WTC11 (cell line): ENCODE data around the gene TRMU. TPM values are rescaled to one million over a fixed set of nuclear protein-coding genes. Genes with fewer than 3 reads are reported as not detected.

ENCODE experiments used
- ATAC-seq: fragments of 200-7000 bp; cut with Tn5 transposase; 2 replicates; pipeline ENCODE4 v1.10.0; 2021; ENCODE audit warnings: mild to moderate bottlenecking, moderate library complexity
- CTCF ChIA-PET: fragments of 300-600 bp; sonication (Branson Sonifier 250); formaldehyde crosslinking; loops from one replicate; lab custom pipeline; 2021; ENCODE audit warnings: antibody characterized with exemption; lab: Charles Lee
- POLR2A ChIA-PET: fragments of 350-600 bp; sonication (Branson Sonifier 250); formaldehyde crosslinking; loops from one replicate; lab custom pipeline; 2021; ENCODE audit warnings: antibody characterized with exemption; lab: Charles Lee
- DNase-seq: peaks from one replicate; pipeline ENCODE4 v3.0.0; 2021; ENCODE audit warnings: low spot score
- H3K27ac Mint-ChIP-seq: 2 replicates; pipeline ENCODE4 v1.8.0; 2021; ENCODE audit warnings: mixed read lengths
- H3K27me3 Mint-ChIP-seq: 2 replicates; pipeline ENCODE4 v1.8.0; 2021; ENCODE audit warnings: low read depth, mild to moderate bottlenecking, moderate library complexity, mixed read lengths
- H3K36me3 Mint-ChIP-seq: 2 replicates; pipeline ENCODE4 v1.8.0; 2021; ENCODE audit warnings: mixed read lengths
- H3K4me1 Mint-ChIP-seq: 2 replicates; pipeline ENCODE4 v1.8.0; 2022; ENCODE audit warnings: mixed read lengths
- H3K4me3 Mint-ChIP-seq: 2 replicates; pipeline ENCODE4 v1.8.0; 2021; ENCODE audit warnings: mild to moderate bottlenecking, moderate library complexity, mixed read lengths
- H3K9me3 Mint-ChIP-seq: 2 replicates; pipeline ENCODE4 v1.8.0; 2021; ENCODE audit warnings: mixed read lengths
- CDX4 ChIP-seq: fragments of 250-450 bp; sonication (Bioruptor Pico); IDR thresholded peaks from 2 replicates; pipeline ENCODE4 v1.9.0; 2021; ENCODE audit warnings: moderate library complexity, mild to moderate bottlenecking, inconsistent platforms, borderline replicate concordance
- ELF4 ChIP-seq: sonication (generic); formaldehyde crosslinking; IDR thresholded peaks from 2 replicates; pipeline ENCODE4 v1.8.1; 2022; ENCODE audit warnings: low read depth, mild to moderate bottlenecking, moderate library complexity, missing genetic modification reagents
- EMX1 ChIP-seq: fragments of 250-450 bp; sonication (Bioruptor Pico); IDR thresholded peaks from 2 replicates; pipeline ENCODE4 v1.8.0; 2021; ENCODE audit warnings: mild to moderate bottlenecking
- FOXK1 ChIP-seq: sonication (generic); formaldehyde crosslinking; IDR thresholded peaks from 2 replicates; pipeline ENCODE4 v1.8.0; 2022; ENCODE audit warnings: mild to moderate bottlenecking, moderate library complexity, missing genetic modification reagents
- FOXP1 ChIP-seq: sonication (generic); formaldehyde crosslinking; IDR thresholded peaks from 2 replicates; pipeline ENCODE4 v1.8.0; 2022; ENCODE audit warnings: missing genetic modification reagents, mild to moderate bottlenecking, moderate library complexity, borderline replicate concordance
- JUN ChIP-seq: sonication (generic); formaldehyde crosslinking; IDR thresholded peaks from 2 replicates; pipeline ENCODE4 v1.8.0; 2023; ENCODE audit warnings: mild to moderate bottlenecking, missing genetic modification reagents
- KAT7 ChIP-seq: sonication (generic); formaldehyde crosslinking; IDR thresholded peaks from 2 replicates; pipeline ENCODE4 v1.8.1; 2023; ENCODE audit warnings: missing genetic modification reagents, mild to moderate bottlenecking, borderline replicate concordance
- MLX ChIP-seq: sonication (generic); formaldehyde crosslinking; IDR thresholded peaks from 2 replicates; pipeline ENCODE4 v1.8.1; 2023; ENCODE audit warnings: mild to moderate bottlenecking, missing genetic modification reagents, moderate library complexity
- MYBL2 ChIP-seq: sonication (generic); formaldehyde crosslinking; IDR thresholded peaks from 2 replicates; pipeline ENCODE4 v1.8.1; 2023; ENCODE audit warnings: mild to moderate bottlenecking, moderate library complexity, missing genetic modification reagents
- NFE2L1 ChIP-seq: sonication (generic); formaldehyde crosslinking; IDR thresholded peaks from 2 replicates; pipeline ENCODE4 v1.8.1; 2023; ENCODE audit warnings: missing genetic modification reagents
- NR1H2 ChIP-seq: sonication (generic); formaldehyde crosslinking; IDR thresholded peaks from 2 replicates; pipeline ENCODE4 v1.9.0; 2021; ENCODE audit warnings: mild to moderate bottlenecking, moderate library complexity, missing genetic modification reagents
- NR2C2 ChIP-seq: sonication (generic); formaldehyde crosslinking; IDR thresholded peaks from 2 replicates; pipeline ENCODE4 v1.8.0; 2022; ENCODE audit warnings: mild to moderate bottlenecking, missing genetic modification reagents
- NR3C1 ChIP-seq: sonication (generic); formaldehyde crosslinking; conservative IDR thresholded peaks from 2 replicates; pipeline ENCODE4 v1.8.1; 2023; ENCODE audit warnings: low read depth, mild to moderate bottlenecking, missing genetic modification reagents
- PREB ChIP-seq: sonication (generic); formaldehyde crosslinking; IDR thresholded peaks from 2 replicates; pipeline ENCODE4 v1.8.1; 2022; ENCODE audit warnings: mild to moderate bottlenecking, missing genetic modification reagents, moderate library complexity, borderline replicate concordance
- RORB ChIP-seq: fragments of 250-450 bp; sonication (Bioruptor Pico); IDR thresholded peaks from 2 replicates; pipeline ENCODE4 v1.9.0; 2021; ENCODE audit warnings: mild to moderate bottlenecking
- SP1 ChIP-seq: sonication (generic); formaldehyde crosslinking; conservative IDR thresholded peaks from 2 replicates; pipeline ENCODE4 v1.8.1; 2022; ENCODE audit warnings: missing genetic modification reagents
- USF2 ChIP-seq: sonication (generic); formaldehyde crosslinking; IDR thresholded peaks from 2 replicates; pipeline ENCODE4 v1.8.1; 2023; ENCODE audit warnings: mild to moderate bottlenecking, missing genetic modification reagents, moderate library complexity
- ZNF138 ChIP-seq: sonication (generic); formaldehyde crosslinking; conservative IDR thresholded peaks from 2 replicates; pipeline ENCODE4 v1.8.1; 2022; ENCODE audit warnings: mild to moderate bottlenecking, moderate library complexity, missing genetic modification reagents
- ZNF281 ChIP-seq: sonication (generic); formaldehyde crosslinking; IDR thresholded peaks from 2 replicates; pipeline ENCODE4 v1.8.0; 2023; ENCODE audit warnings: mild to moderate bottlenecking, missing genetic modification reagents
- ZNF396 ChIP-seq: fragments of 250-450 bp; sonication (Bioruptor Pico); IDR thresholded peaks from 2 replicates; pipeline ENCODE4 v1.8.0; 2021; ENCODE audit warnings: mild to moderate bottlenecking, moderate library complexity, borderline replicate concordance
- ZNF423 ChIP-seq: fragments of 250-450 bp; sonication (Bioruptor Pico); IDR thresholded peaks from 2 replicates; pipeline ENCODE4 v2.1.2; 2022; ENCODE audit warnings: mild to moderate bottlenecking, moderate library complexity
- ZNF425 ChIP-seq: fragments of 250-450 bp; sonication (Bioruptor Pico); conservative IDR thresholded peaks from 2 replicates; pipeline ENCODE4 v1.9.0; 2021; ENCODE audit warnings: mild to moderate bottlenecking
- ZNF671 ChIP-seq: fragments of 250-450 bp; sonication (Bioruptor Pico); IDR thresholded peaks from 2 replicates; pipeline ENCODE4 v1.8.0; 2021; ENCODE audit warnings: mild to moderate bottlenecking
- total RNA-seq: library from RNA; stranded (reverse); gene quantifications from 3 replicates; pipeline ENCODE4 v1.2.3, GENCODE V29; 2021

TRMU gene
- total RNA-seq, 1 experiment from 2014 or later, result 103 TPM

GRCh38 chr22:46318576-46318975 lies 16.9 kb upstream of the TRMU start:
- H3K36me3 Mint-ChIP-seq, result peaks cover 49% of the 10 kb centered on the region
- no peaks in the 10 kb centered on the region for H3K4me1 Mint-ChIP-seq
- no peaks in the 10 kb centered on the region for H3K9me3 Mint-ChIP-seq
- H3K27ac Mint-ChIP-seq, result no peak overlapping the region
- ChIA-PET POLR2A (no interaction called here), CTCF (interaction anchor here (1.4 kb wide), 1 partner anchor 312 kb away, joined by 3 read pairs; no protein-coding TSS in a partner anchor)
- no peaks in the 10 kb centered on the region for H3K27me3 Mint-ChIP-seq
- no peak for TF ChIP-seq ZNF423 (CRISPR knock-in tag)
- no peak for TF ChIP-seq ZNF281 (CRISPR knock-in tag)
- no peak for TF ChIP-seq NFE2L1
- no peak for TF ChIP-seq CDX4 (CRISPR knock-in tag)
- no peak for TF ChIP-seq ZNF425 (CRISPR knock-in tag)
- no peak for TF ChIP-seq NR1H2
- TF ChIP-seq, all 79 proteins: peak for 0
- no peak overlapping the region for H3K4me3 Mint-ChIP-seq
- ATAC-seq (no peak), DNase-seq (no peak)

- Mint-ChIP-seq H3K27me3 (no peaks in the 10 kb centered on the region), H3K36me3 (peaks cover 54% of the 10 kb centered on the region), H3K9me3 (no peaks in the 10 kb centered on the region), H3K4me3 (no peak overlapping the region), H3K27ac (no peak overlapping the region), H3K4me1 (no peaks in the 10 kb centered on the region)
- DNase-seq (no peak), ATAC-seq (no peak)
- ChIA-PET CTCF (no interaction called here), POLR2A (no interaction called here)
- no peak for TF ChIP-seq NR3C1 (CRISPR knock-in tag)
- no peak for TF ChIP-seq ELF4
- TF ChIP-seq USF2 (CRISPR knock-in tag), result no peak
- TF ChIP-seq NR2C2 (CRISPR knock-in tag), result no peak
- TF ChIP-seq RORB (CRISPR knock-in tag), result no peak
- no peak for TF ChIP-seq MYBL2 (CRISPR knock-in tag)
- TF ChIP-seq EMX1 (CRISPR knock-in tag), result no peak
- no peak for TF ChIP-seq FOXP1 (CRISPR knock-in tag)
- no peak for TF ChIP-seq NFE2L1
- no peak for TF ChIP-seq ZNF281 (CRISPR knock-in tag)
- no peak for TF ChIP-seq ZNF138 (CRISPR knock-in tag)
- no peak for TF ChIP-seq MLX (CRISPR knock-in tag)
- no peak for TF ChIP-seq ZNF396 (CRISPR knock-in tag)
- TF ChIP-seq JUN, result no peak
- TF ChIP-seq PREB (CRISPR knock-in tag), result no peak
- TF ChIP-seq ZNF671, result no peak
- TF ChIP-seq SP1 (CRISPR knock-in tag), result no peak
- no peak for TF ChIP-seq FOXK1 (CRISPR knock-in tag)
- no peak for TF ChIP-seq KAT7
These were observed 16.2 kb upstream of the TRMU start for GRCh38 chr22:46319319-46319718.
